HG03103 (cell line): ENCODE data around the gene ZSCAN1.

ENCODE experiments used
- ATAC-seq: cut with Tn5 transposase; IDR thresholded peaks from one replicate; pipeline ENCODE4 v1.9.1; 2021; ENCODE audit warnings: low read depth; ENCODE audit not compliant: unreplicated experiment

Gene ZSCAN1

DNA sequence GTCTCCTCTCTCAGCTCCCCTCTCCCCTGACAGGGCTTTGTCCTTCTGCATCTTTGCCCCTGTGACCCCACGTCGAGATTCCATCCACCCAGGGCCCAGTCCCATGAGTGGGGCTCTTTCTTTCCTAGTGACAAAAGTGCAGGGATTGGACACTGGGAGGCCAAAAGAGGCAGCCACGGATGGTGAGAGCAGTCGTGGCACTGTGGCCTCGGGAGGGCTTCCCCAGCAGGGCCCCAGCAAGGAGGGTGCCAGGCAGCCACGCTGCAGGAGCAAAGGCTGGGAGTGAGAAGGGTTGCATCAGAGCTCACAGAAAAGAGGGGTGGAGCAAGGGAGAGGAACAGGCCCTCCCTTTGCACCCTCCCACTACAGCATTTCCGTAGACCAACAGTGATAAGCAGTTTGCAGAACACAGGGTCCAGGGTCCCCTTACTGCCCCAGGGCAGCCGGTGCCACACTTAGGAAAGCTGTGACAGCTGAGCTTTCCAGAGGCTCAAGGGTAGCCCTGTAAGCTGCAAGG, 4.9 kb downstream of the ZSCAN1 start:
- no peak for ATAC-seq

- ATAC-seq, result no peak
Measured at GRCh38 chr19:58040751-58041525, 7.1 kb downstream of the ZSCAN1 start.

DNA sequence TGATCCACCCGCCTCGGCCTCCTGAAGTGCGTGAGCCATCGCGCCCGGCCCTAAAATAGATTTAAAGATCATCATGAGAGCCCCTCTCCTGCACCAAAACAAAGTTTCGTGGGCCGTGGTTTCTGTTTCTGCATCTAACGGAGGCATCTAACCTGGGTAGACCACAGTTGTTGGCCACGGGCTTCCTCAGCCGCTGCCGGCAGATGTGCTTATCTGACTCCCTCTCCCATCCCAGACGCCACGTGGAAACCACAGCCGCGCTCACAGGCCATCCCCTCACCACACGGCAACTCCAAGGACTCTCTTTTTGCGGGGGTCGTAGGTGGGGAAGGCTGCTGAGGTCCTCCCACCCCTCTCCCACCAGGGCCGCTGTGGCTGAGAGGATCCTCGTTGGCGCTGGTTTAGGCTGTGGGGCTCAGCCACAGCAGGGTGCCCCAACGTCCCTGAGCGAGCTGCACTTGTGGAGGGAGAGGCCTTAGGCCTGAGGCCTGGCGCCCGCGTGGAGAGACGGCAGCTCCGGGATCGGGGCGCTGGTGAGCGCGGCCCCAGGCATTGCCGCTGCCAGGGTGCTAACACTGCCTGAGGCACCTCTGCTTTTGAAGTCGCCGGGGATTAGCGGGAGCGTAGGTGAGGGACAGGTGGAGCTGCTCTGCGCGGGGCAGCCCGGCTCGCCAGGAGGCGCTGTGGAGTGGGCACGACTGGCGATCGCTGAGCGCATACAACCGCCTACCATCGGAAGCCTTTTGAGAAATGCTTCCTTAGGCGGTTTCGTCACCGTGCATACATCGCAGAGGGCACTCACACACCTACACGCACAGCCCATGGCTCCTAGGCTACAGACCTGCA, 8.9 kb downstream of the ZSCAN1 start:
- no peak for ATAC-seq

- no peak for ATAC-seq
Measured at GRCh38 chr19:58044391-58044790, 10.6 kb downstream of the ZSCAN1 start.

GRCh38 chr19:58044886-58045285, 11.1 kb downstream of the ZSCAN1 start:
- ATAC-seq, result no peak

DNA sequence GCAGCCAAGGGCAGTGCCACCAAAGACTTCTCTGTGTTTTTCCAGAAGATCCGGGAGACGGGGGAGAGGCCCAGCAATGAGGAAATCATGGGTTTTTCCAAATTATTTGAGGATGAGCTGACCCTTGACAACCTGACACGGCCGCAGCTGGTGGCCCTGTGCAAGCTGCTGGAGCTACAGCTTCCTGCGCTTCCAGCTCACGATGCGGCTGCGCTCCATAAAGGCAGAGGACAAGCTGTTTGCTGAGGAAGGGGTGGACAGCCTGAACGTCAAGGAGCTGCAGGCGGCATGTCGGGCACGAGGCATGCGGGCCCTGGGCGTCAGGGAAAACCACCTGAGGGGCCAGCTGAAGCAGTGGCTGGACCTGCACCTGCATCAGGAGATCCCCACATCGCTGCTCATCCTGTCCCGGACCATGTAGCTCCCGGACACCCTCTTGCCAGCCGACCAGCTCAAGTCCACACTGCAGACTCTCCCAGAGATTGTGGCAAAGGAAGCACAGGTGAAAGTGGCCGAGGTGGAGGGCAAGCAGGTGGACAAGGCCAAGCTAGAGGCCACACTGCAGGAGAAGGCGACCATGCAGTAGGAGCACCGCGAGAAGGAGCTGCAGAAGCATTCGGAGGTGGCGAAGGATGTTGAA, 11.7 kb downstream of the ZSCAN1 start:
- no peak for ATAC-seq

DNA sequence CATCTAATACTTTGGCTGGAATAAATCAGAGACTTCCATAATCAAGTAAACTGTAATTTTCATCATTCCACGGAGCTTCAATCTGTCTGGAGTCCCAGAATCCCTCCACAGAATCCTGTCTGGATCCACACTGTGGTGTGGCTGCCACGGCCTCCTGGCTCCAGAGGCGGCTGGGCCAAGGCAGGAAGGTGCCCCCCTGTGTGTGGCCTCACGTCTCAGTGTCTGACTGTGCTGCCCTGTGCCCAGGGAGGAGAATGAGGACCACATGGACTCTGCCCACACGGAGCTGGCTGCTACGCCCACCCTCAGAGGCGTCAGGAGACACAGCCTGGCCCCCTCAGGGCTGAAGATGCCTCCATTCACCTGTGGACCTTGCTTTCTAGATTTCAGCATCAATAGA, 13.0 kb downstream of the ZSCAN1 start:
- ATAC-seq, result no peak

DNA sequence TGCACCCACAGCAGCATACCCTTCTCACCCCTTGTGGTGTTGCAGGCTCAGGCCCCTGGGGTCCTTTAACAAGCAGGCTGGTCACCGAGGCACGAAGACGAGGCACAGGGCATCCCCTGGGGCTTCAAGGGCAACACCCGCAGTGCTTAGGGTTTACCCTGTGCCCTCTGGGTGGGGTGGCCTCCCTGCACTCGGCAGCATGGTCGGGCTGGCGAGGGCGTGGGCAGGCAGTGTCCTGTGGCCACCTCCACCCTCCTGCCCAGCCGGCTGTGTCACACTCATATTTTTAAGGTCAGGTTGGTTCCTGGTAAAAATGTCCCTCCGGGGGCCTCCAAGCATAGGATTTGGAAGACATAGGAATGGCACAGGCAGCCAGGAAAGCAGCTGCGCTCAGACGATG, 13.8 kb downstream of the ZSCAN1 start:
- ATAC-seq, result no peak

- no peak for ATAC-seq
Measured at GRCh38 chr19:58052256-58052655, 18.4 kb downstream of the ZSCAN1 start.

- no peak for ATAC-seq
Measured at GRCh38 chr19:58053480-58054156, 19.8 kb downstream of the ZSCAN1 start.

GRCh38 chr19:58054901-58055874, 21.4 kb downstream of the ZSCAN1 start:
- no peak for ATAC-seq

DNA sequence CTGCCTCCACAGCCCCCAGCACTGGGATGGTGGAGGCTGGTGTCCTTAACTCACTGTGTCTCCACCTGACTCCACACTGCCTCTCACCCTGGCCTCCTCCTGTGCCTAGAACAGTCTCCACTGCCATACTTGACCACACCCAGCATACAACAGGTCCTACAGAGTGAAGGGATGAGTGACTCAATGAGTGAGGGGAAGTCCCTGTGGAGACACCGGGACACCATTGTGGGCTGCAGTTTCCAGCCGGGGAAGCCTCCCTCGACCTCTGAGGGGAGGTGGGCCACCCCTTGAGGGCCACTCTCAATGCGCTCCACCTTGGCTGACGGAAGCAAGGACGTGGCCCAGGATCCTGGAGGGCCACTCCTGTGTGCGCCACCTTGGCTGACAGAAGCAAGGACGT, 22.4 kb downstream of the ZSCAN1 start:
- no peak for ATAC-seq

DNA sequence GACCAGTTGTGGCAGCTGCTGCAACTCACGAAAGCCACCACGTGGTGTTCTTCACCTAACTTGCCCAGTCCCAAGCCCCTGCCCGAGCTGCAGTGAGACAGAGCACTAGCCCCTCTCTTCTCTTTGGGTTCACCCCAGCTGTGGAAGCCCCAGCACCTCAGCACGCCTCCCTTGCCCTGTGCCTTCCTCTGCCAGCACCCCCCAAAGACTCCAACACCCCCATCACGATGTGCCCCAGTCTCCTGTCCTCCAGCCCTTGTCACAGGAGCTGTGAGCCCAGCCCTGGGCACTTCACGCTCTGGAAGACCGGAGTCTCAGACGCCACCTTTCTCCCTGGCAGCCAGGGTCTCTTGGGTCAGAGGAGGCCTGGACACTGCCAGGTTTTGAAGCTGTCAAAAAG, 23.0 kb downstream of the ZSCAN1 start:
- no peak for ATAC-seq

DNA sequence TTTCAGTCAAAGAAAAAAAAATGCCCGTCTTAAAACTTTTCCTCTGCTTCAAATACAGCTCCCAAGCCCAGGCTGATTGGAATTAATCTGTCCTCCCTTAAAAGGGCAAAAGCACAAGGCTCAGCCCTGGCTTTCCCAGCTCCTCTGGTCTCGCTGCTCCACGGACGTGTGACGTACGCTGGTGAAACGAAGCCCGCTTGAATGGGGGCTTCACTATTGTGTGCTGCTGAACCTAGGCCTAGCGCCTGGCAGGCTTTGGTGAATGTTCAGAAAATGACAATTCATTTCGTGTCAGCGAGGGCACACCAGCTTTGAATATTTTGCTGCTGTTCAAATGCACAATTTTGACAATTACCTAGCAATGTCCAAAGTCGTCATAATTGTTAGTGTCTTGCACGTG, 24.6 kb downstream of the ZSCAN1 start:
- ATAC-seq, result no peak

- ATAC-seq, result no peak
Measured at GRCh38 chr19:58059003-58059670, 25.3 kb downstream of the ZSCAN1 start, which contains the start of gene ZNF135. TSS of gene ZNF135 (plus strand) at chr19:58059282. CDS start at chr19:58060003, 721 bp downstream.

- ATAC-seq, result no peak
Measured at GRCh38 chr19:58059671-58060078, 25.9 kb downstream of the ZSCAN1 start.

GRCh38 chr19:58060231-58060630, 26.4 kb downstream of the ZSCAN1 start:
- no peak for ATAC-seq

- ATAC-seq, result no peak
Measured at GRCh38 chr19:58063712-58064111, 29.9 kb downstream of the ZSCAN1 start.
